22Rv1 (cell line): ENCODE measurements around the gene MYL4.

ENCODE experiments used
- H3K27ac ChIP-seq: fragments of 450-650 bp; 2 replicates; pipeline ENCODE4 v1.5.1; 2017
- ZFX ChIP-seq: fragments of 450-650 bp; IDR thresholded peaks from 2 replicates; pipeline ENCODE4 v1.6.1; 2017; ENCODE audit warnings: antibody characterized with exemption, borderline replicate concordance
- TF ChIP-seq, protein P1 (sequence below): fragments of 450-650 bp; IDR thresholded peaks from 2 replicates; pipeline ENCODE4 v1.5.1; 2017; ENCODE audit warnings: mild to moderate bottlenecking

MYL4 gene

DNA sequence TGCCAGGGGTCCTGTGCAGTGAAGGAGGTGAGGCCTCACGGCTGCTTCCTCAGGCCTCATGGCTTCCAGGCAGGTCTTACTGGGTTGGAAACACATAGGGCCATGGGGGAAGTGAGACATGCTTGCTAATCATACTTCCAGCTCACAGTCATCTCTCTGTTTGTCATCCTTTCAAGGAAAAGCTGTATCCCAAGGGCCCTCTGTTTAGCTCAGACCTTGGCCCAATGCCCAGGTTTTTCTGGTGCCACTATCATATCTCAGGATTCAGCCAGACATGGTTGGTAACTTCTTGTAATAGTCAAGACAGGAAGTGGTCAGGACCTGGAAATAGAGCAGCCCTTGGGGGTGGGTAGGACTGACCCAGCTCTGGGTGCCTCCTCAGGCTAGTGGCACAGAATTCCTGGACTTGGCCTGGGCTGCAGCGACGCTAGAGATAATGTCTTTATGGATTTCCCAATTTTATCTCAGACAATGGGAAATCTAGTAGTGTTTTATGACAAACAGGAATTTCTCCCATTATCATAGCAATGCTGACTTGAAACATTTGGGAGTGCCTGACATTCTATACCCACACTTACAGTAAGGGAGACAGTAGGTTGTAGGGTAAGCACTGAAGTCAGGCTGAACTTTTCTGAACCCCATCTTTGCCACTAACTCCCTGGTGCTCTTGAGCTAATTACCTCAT, 31.0 kb downstream of the MYL4 start:
- TF ChIP-seq, protein P1, sequence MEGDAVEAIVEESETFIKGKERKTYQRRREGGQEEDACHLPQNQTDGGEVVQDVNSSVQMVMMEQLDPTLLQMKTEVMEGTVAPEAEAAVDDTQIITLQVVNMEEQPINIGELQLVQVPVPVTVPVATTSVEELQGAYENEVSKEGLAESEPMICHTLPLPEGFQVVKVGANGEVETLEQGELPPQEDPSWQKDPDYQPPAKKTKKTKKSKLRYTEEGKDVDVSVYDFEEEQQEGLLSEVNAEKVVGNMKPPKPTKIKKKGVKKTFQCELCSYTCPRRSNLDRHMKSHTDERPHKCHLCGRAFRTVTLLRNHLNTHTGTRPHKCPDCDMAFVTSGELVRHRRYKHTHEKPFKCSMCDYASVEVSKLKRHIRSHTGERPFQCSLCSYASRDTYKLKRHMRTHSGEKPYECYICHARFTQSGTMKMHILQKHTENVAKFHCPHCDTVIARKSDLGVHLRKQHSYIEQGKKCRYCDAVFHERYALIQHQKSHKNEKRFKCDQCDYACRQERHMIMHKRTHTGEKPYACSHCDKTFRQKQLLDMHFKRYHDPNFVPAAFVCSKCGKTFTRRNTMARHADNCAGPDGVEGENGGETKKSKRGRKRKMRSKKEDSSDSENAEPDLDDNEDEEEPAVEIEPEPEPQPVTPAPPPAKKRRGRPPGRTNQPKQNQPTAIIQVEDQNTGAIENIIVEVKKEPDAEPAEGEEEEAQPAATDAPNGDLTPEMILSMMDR, result no peak
- TF ChIP-seq ZFX, result no peak
- no peak overlapping the region for H3K27ac ChIP-seq

DNA sequence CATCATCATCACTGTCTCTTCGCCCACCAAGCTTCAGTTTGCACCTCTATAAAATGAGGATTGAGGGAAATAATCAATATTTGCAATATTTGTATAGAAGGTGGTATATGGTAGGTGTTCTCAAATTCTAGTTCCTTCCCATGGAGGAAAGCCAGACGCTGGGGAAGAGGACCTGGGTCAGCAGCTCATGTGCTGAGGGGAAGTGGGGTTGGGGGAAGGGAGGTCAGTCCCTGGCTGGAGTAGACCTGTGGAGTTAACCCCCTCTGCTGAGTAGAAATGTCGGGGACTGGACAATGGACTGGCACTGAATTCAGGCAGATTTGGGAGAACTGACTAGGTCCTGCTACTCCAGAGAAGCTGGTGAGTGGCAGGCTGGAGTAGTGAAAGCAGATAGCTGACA, 31.7 kb downstream of the MYL4 start:
- no peak for TF ChIP-seq ZFX
- TF ChIP-seq, protein P1, result no peak
- H3K27ac ChIP-seq, result no peak overlapping the region

DNA sequence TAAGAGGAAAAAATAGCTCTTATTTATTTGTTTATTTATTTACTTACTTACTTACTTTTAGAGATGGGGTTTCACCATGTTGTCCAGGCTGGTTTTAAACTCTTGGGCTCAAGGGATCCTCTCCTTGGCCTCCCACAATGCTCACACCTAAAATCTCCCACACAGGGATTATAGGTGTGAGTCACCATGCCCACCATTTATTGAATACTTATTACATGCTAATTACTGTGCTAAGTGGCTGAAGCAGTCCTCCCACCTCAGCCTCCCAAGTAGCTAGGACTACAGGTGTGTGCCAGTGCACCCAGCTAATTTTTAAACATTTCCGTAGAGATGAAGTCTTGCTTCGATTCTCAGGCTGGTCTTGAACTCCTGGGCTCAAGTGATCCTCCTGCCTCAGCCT, 33.5 kb downstream of the MYL4 start:
- TF ChIP-seq, protein P1, result no peak
- no peak for TF ChIP-seq ZFX
- no peak overlapping the region for H3K27ac ChIP-seq

DNA sequence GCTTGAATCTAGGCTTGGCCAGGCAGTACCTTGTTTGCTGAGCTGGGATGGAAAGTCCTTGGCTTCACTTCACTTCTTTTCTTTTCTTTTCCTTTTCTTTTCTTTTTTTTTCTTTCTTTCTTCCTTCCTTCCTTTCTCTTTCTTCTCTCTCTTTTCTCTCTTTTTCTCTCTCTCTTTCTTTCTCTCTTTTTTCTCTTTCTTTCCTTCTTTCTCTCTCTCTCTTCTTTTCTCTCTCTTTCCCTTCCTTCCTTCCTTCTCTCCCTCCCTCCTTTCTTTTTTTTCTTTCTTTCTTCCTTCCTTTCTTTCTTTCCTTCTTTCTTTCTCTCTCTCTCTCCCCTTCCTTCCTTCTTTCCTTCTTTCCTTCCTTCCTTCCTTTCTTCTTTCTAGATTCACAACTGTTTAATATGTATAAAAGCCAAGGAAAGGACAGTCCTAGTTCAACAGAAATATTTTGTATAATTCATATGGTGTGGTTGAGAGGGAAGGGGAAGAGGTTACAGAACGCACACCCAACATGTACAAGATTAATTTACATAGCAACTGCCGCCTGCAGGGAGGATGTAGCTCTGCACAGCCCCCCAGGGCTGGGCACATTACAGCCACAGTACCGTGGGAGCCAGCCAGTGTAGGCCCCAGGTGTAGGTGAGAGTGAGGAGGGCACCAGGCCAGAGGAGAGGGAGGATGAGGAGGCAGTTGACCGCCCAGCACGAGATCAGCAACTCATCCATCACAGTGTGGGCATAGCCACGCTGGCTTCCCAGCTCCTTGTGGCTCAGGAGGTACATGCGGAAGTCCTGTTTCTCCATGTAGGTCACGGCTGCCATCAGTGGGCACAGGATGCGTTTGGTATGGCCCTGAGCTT, 34.8 kb downstream of the MYL4 start:
- H3K27ac ChIP-seq, result no peak overlapping the region
- no peak for TF ChIP-seq ZFX
- TF ChIP-seq, protein P1, result no peak

DNA sequence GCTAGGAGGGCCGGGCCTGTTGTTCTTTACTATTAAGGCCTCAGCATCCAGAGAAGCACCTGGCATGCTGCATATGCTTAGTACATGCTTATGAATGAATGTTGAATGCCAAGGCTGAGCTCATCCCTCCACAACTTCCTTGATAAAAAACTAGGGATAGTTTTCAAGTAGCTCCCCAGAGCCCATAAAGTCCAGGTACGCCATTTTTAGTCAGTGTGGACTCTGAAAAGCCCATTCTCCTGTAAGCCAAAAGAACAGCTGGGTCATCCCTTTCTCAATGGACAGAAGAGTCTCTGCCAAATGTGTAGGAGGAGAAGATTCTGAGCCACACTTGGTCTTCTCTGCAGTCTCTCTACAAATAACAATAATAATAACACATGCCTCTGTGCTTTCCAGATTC, 35.5 kb downstream of the MYL4 start:
- no peak overlapping the region for H3K27ac ChIP-seq
- TF ChIP-seq ZFX, result no peak
- TF ChIP-seq, protein P1, result no peak

DNA sequence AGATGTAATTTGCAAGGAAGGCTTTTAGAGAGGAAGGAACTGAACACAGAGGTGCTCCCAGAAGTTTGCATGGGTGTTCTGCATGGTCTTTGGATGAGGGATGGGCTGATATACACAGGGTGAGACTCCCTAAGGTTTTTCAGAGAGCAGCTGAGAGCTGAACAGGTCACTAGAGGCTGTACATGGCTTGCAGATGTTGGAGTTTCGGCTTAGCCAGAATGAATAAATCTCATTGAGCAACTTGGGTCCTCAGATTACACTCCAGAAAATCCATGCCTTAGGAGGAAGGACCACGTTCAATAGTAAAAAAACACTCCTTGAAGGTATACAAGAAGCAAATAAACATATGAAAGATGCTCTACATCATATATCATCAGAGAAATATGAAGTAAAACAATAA, 37.0 kb downstream of the MYL4 start:
- no peak overlapping the region for H3K27ac ChIP-seq
- TF ChIP-seq ZFX, result no peak
- TF ChIP-seq, protein P1, result no peak

DNA sequence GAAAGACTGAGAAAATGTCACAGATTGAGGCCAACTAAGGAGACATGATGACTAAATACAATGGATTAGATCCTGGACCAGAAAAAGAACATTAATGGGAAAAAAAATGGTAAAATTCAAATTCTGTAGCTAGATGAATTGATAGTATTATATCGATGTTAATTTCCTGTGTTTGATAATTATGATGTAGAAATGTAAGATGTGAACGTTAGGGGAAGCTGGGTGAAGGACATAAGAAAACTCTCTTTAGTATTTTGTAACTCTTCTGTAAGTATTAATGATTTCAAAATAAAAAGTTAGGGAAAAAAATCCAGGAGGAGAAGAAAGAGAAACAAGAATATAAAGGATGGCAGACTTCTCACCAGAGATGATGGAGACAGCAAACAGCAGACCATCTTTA, 41.7 kb downstream of the MYL4 start:
- no peak overlapping the region for H3K27ac ChIP-seq

More for the DNA sequence above, 41.7 kb downstream of the MYL4 start:
- TF ChIP-seq ZFX, result no peak
- TF ChIP-seq, protein P1, result no peak
